ENCODE data around the gene FEZF2. TPM values are rescaled to one million over a fixed set of nuclear protein-coding genes. Genes with fewer than 3 reads are reported as not detected.

The FEZF2 gene
- total and polyA plus RNA-seq, 2 of the 8 experiments (the other 6 are each of a cell fraction or from before 2014, with no cell fraction given) = 0.06 TPM; not detected in 1

DNA sequence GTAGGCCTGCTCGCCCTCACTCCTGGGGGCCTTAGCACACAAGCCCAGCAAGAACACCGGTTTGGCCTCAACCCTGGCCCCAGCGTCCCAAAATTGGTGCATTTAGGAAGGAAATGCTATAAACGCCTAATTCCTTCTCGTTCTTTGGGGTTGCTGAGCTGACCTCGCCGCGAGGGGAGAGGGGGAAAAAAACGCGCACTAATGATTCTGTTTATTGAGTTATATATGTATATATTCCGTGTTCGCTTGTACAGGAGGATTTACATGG lies 3.9 kb downstream of the FEZF2 start:
- Histone ChIP-seq H2BK15ac (ENCODE audit: low read length) (no peak overlapping the region), H4K20me1 (replicated peaks in 1 of 2; ENCODE audit: control insufficient read depth in 1 of 2, insufficient read depth in 2 of 2, low read length in 2 of 2) (peaks cover 2 to 12% of the 10 kb centered on the region in 2 experiments), H3K36me3 (ENCODE audit: control insufficient read depth in 2 of 4, insufficient read depth in 4 of 4, low read length in 3 of 4) (no peaks in the 10 kb centered on the region), H2BK12ac (ENCODE audit: low read depth, low read length) (no peak overlapping the region), H4K5ac (ENCODE audit: insufficient read length, low read depth, low read length) (no peak overlapping the region), H3K27me3 (replicated peaks in 1 of 4; ENCODE audit: control insufficient read depth in 3 of 4, extremely low read depth in 1 of 4, insufficient read depth in 3 of 4, low read length in 3 of 4) (peaks cover 87 to 100% (median 98%) of the 10 kb centered on the region in 4 experiments), H3K56ac (replicated peaks; ENCODE audit: insufficient read length, low read depth, low read length) (no peak overlapping the region), H4K8ac (ENCODE audit: extremely low read depth, insufficient read depth, low read length) (no peak overlapping the region), H3K4me1 (replicated peaks in 1 of 4; ENCODE audit: control insufficient read depth in 3 of 4, insufficient read depth in 4 of 4, low read length in 3 of 4) (peaks cover 18 to 65% (median 42%) of the 10 kb centered on the region in 4 experiments), H3K9ac (replicated peaks in 1 of 4; ENCODE audit: extremely low read depth in 1 of 4, low read depth in 3 of 4, low read length in 3 of 4) (no peak overlapping the region), H2BK20ac (ENCODE audit: low read length) (no peak overlapping the region), H4K91ac (replicated peaks; ENCODE audit: insufficient read length, low read length) (no peak overlapping the region), H3K9me3 (ENCODE audit: insufficient read depth in 2 of 2, low read depth in 1 of 2, low read length in 1 of 2) (no peaks in the 10 kb centered on the region; a peak in 1 of 4 replicates), H3K23ac (ENCODE audit: insufficient read length) (no peak overlapping the region), H3K23me2 (ENCODE audit: low read depth, low read length) (peaks cover 4% of the 10 kb centered on the region; the same call in 1 of the 2 replicates), H2AFZ (ENCODE audit: low read length) (no peak overlapping the region), H3K4me3 (ENCODE audit: extremely low read depth in 1 of 4, insufficient read depth in 2 of 4, low read depth in 3 of 4, low read length in 4 of 4) (peak overlapping the region; percentile 46 to 60 (median 52)), H3K18ac (ENCODE audit: extremely low read depth, low read length) (no peak overlapping the region), H3K4me2 (ENCODE audit: insufficient read depth in 1 of 2, low read depth in 2 of 2, low read length in 2 of 2) (peak overlapping the region; percentile 73 to 90), H2BK120ac (replicated peaks; ENCODE audit: low read depth, low read length) (no peak overlapping the region), H3K27ac (ENCODE audit: low read depth, low read length) (no peak overlapping the region), H3K79me1 (ENCODE audit: low read depth, low read length) (no peaks in the 10 kb centered on the region), H2AK5ac (ENCODE audit: low read depth, low read length) (no peak overlapping the region), H3K14ac (ENCODE audit: insufficient read length) (no peak overlapping the region), H3K79me2 (ENCODE audit: control insufficient read depth in 1 of 2, insufficient read depth in 2 of 2, low read length in 2 of 2) (no peaks in the 10 kb centered on the region), H3K4ac (replicated peaks; ENCODE audit: insufficient read length, low read depth, low read length) (no peak overlapping the region), H2BK5ac (ENCODE audit: low read depth, low read length) (no peak overlapping the region)
- 6% methylated on average over 12 of the region's 12 CpGs; no CpG with 5 or more reads in 1 of the 2 experiments for WGBS, 2 experiments (ENCODE audit: extremely low coverage in 1 of 2, insufficient coverage in 1 of 2, insufficient read length in 1 of 2, insufficient replicate concordance in 2 of 2, low coverage in 1 of 2, low lambda C conversion rate in 2 of 2, missing lambda C conversion rate in 1 of 2)
- FAIRE-seq = no peak
- ChIA-PET POLR2A (ENCODE audit: partially characterized antibody) (interaction anchor here (0.8 to 4.6 kb wide), 2 partner anchors 10 to 12 kb away, joined by 3 to 26 read pairs; no protein-coding TSS in a partner anchor), CTCF (ENCODE audit: partially characterized antibody) (interaction anchor here (0.6 to 3.3 kb wide), 12 partner anchors 8 to 880 kb away, joined by 3 to 20 read pairs (median 4); no protein-coding TSS in a partner anchor)
- no peak for DNase-seq (ENCODE audit: low read depth in 1 of 2, low spot score in 2 of 2)
- TF ChIP-seq POLR2A (IDR thresholded peaks at IDR 0.05; ENCODE audit: control extremely low read depth in 1 of 2, low read depth in 2 of 2, low read length in 2 of 2) (no peak), HDAC2 (IDR thresholded peaks at IDR 0.05; ENCODE audit: borderline replicate concordance in 1 of 2, low read depth in 2 of 2, low read length in 2 of 2) (no peak), SIX5 (IDR thresholded peaks at IDR 0.05; ENCODE audit: low read depth, low read length) (no peak), GABPA (IDR thresholded peaks at IDR 0.05; ENCODE audit: borderline replicate concordance, insufficient read depth, low read length) (no peak), RNF2 (IDR thresholded peaks at IDR 0.05; ENCODE audit: borderline replicate concordance, low read depth, low read length, missing control alignments, poor library complexity, severe bottlenecking) (peak; percentile 23), BACH1 (IDR thresholded peaks at IDR 0.05; ENCODE audit: low read length) (no peak), KDM4A (IDR thresholded peaks at IDR 0.05; ENCODE audit: low read depth, low read length, severe bottlenecking) (peak; percentile 4), SUZ12 (IDR thresholded peaks at IDR 0.05; ENCODE audit: low read length) (no peak), POU5F1 (IDR thresholded peaks at IDR 0.05; ENCODE audit: low read depth, low read length) (no peak), CBX8 (IDR thresholded peaks at IDR 0.05; ENCODE audit: borderline replicate concordance, low read depth, low read length) (no peak), YY1 (IDR thresholded peaks at IDR 0.05; ENCODE audit: low read depth, low read length) (no peak), NRF1 (IDR thresholded peaks at IDR 0.05; ENCODE audit: low read depth, low read length) (no peak)
- TF ChIP-seq, protein P1, sequence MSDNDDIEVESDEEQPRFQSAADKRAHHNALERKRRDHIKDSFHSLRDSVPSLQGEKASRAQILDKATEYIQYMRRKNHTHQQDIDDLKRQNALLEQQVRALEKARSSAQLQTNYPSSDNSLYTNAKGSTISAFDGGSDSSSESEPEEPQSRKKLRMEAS (IDR thresholded peaks at IDR 0.05) = no peak
